Small intestine (tissue), 7 donors: ENCODE measurements around the gene CAMK1D. TPM values are rescaled to one million over a fixed set of nuclear protein-coding genes. Genes with fewer than 3 reads are reported as not detected.

Experiments
- DNase-seq, 2 donors: peaks; one replicate each; pipeline versions ENCODE4 v3.0.0 to v3.0.0-alpha.2; 2013
- FAIRE-seq: peaks from 2 replicates; lab custom pipeline; 2012; peaks lifted over from hg19 to GRCh38; lab: Jason Lieb, UNC
- H3K27ac ChIP-seq, 3 donors: one replicate each; pipeline ENCODE4 v1.5.1; 2013; ENCODE audit warnings: low read length in 2 of 3, mild to moderate bottlenecking in 2 of 3, control low read depth in 1 of 3, inconsistent platforms in 1 of 3, low read depth in 1 of 3, moderate library complexity in 1 of 3
- H3K27me3 ChIP-seq, 3 donors: one replicate each; pipeline ENCODE4 v1.6.1; 2013; ENCODE audit warnings: low read length in 3 of 3, inconsistent platforms in 1 of 3; ENCODE audit not compliant: control insufficient read depth in 3 of 3, insufficient read depth in 3 of 3
- H3K36me3 ChIP-seq, 3 donors: one replicate each; pipeline ENCODE4 v1.6.1; 2013; ENCODE audit warnings: low read length in 3 of 3, inconsistent platforms in 1 of 3, low read depth in 1 of 3, mild to moderate bottlenecking in 1 of 3, moderate library complexity in 1 of 3; ENCODE audit not compliant: control insufficient read depth in 3 of 3, insufficient read depth in 2 of 3
- H3K4me1 ChIP-seq, 3 donors: one replicate each; pipeline ENCODE4 v1.6.1; 2013; ENCODE audit warnings: low read length in 2 of 3, inconsistent platforms in 1 of 3, low read depth in 1 of 3, mild to moderate bottlenecking in 1 of 3, moderate library complexity in 1 of 3; ENCODE audit not compliant: control insufficient read depth in 3 of 3, insufficient read depth in 2 of 3
- H3K4me3 ChIP-seq, 3 donors: one replicate each; pipeline ENCODE4 v1.5.1; 2013; ENCODE audit warnings: low read length in 3 of 3, control low read depth in 1 of 3, inconsistent platforms in 1 of 3, low read depth in 1 of 3, mild to moderate bottlenecking in 1 of 3, moderate library complexity in 1 of 3
- H3K9me3 ChIP-seq, 2 donors: one replicate each; pipeline ENCODE4 v1.6.1; 2013; ENCODE audit warnings: low read depth in 1 of 2, low read length in 1 of 2; ENCODE audit not compliant: control insufficient read depth in 2 of 2, insufficient read depth in 1 of 2
- WGBS, 3 donors: extraction: QIAGEN DNeasy Blood & Tissue Kit; methylation state at CpG; one replicate each; pipeline ENCODE4 v1.1.7; 2013; 5-methylcytosine and 5-hydroxymethylcytosine counted together
- polyA plus RNA-seq, 4 donors: library from polyadenylated mRNA; stranded (reverse) in 3 of 4; unstranded in 1 of 4; fragments of 200-250 nt in 3 of 4; fragments of 120-200 nt in 1 of 4; gene quantifications; one replicate each; pipeline versions ENCODE4 v1.2.1 to v1.2.3, GENCODE V29; 2013
- donor health status: healthy with polysubstance abuse.
- donor health status: control.
- donor health status: control.
- donor health status: Bipolar disorder and iron deficiency.
- donor health status: healthy.

The CAMK1D gene
- polyA plus RNA-seq, 4 donors, result 0.45 to 9.7 (median 3.8) TPM

DNA sequence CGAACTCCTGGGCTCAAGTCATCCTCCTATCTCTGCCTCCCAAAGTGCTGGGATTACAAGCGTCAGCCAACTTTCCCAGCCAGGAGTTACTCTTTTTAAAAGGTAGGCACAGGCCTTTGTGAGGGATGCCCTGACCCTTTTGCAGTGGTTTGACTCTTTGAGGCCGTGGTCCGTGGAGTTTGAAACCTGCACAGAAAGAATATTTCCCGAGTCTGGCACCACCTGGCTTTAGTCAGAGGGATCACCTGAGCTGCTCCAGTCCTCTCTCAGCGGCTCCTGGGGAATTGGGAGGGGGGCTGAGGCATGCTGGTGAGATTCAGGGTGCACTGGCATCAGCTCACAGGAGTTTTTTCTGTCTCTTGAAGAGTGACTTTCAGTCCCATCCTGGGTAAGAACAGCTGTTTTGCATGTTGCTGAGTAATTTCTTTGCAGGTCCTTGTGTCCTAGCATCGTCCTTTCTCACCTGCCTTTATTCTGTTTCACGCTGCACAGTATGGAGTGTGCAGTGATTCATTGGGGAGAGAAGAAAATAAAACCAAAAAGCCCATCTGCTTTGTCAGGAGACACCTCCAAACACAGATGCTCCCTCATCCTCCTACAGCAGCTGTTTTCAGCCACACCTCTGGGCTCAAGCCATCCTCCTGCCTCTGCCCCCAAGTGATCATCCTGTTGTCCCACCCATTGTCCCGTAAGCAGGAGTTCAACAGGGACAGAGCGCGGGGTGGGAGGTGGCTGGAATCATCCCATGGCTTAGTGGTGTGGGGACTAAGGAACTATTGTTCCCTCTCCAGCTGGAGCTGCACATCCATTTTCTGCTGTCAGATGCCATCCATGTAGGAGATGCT lies 284.7 kb downstream of the CAMK1D start:
- Histone ChIP-seq H3K36me3 (no peaks in the 10 kb centered on the region), H3K9me3 (peaks cover 0 to 6% of the 10 kb centered on the region in 2 donors), H3K4me1 (peaks cover 1 to 26% (median 7%) of the 10 kb centered on the region in 3 donors), H3K4me3 (no peak overlapping the region), H3K27ac (no peak overlapping the region), H3K27me3 (no peaks in the 10 kb centered on the region)
- 74 to 82% (median 80%) methylated on average over 11 of the region's 11 CpGs for WGBS, 3 donors
- no peak for DNase-seq
- FAIRE-seq, result no peak

GRCh38 chr10:12634621-12634931 lies 285.2 kb downstream of the CAMK1D start:
- no peaks in the 10 kb centered on the region for H3K27me3 ChIP-seq
- FAIRE-seq (no peak), DNase-seq (no peak)
- no peak overlapping the region for H3K4me3 ChIP-seq
- H3K9me3 ChIP-seq, result peaks cover 0 to 6% of the 10 kb centered on the region in 2 donors
- H3K27ac ChIP-seq, result peak overlapping the region in 1 of 3 donors; percentile 43
- H3K36me3 ChIP-seq, result no peaks in the 10 kb centered on the region
- 76 to 90% (median 87%) methylated on average over 10 of the region's 10 CpGs for WGBS, 3 donors
- peaks cover 1 to 20% (median 7%) of the 10 kb centered on the region in 3 donors for H3K4me1 ChIP-seq

- no peaks in the 10 kb centered on the region for H3K27me3 ChIP-seq
- peak overlapping the region in 1 of 3 donors; percentile 43 for H3K27ac ChIP-seq
- DNase-seq, result no peak
- no peak for FAIRE-seq
- peaks cover 0 to 6% of the 10 kb centered on the region in 2 donors for H3K9me3 ChIP-seq
- 65 to 93% (median 82%) methylated on average over 10 of the region's 10 CpGs for WGBS, 3 donors
- no peak overlapping the region for H3K4me3 ChIP-seq
- peaks cover 1 to 17% (median 3%) of the 10 kb centered on the region in 3 donors for H3K4me1 ChIP-seq
- no peaks in the 10 kb centered on the region for H3K36me3 ChIP-seq
Observed at GRCh38 chr10:12635127-12635541, 285.8 kb downstream of the CAMK1D start.

GRCh38 chr10:12636571-12636970 lies 287.2 kb downstream of the CAMK1D start:
- DNase-seq (no peak), FAIRE-seq (no peak)
- no peak overlapping the region for H3K4me3 ChIP-seq
- peaks cover 0 to 4% of the 10 kb centered on the region in 2 donors for H3K9me3 ChIP-seq
- no peak overlapping the region for H3K27ac ChIP-seq
- H3K4me1 ChIP-seq, result peaks cover 1 to 13% (median 3%) of the 10 kb centered on the region in 3 donors
- no peaks in the 10 kb centered on the region for H3K27me3 ChIP-seq
- WGBS, 3 donors, result 73 to 86% (median 83%) methylated on average over 3 of the region's 3 CpGs
- H3K36me3 ChIP-seq, result no peaks in the 10 kb centered on the region

DNA sequence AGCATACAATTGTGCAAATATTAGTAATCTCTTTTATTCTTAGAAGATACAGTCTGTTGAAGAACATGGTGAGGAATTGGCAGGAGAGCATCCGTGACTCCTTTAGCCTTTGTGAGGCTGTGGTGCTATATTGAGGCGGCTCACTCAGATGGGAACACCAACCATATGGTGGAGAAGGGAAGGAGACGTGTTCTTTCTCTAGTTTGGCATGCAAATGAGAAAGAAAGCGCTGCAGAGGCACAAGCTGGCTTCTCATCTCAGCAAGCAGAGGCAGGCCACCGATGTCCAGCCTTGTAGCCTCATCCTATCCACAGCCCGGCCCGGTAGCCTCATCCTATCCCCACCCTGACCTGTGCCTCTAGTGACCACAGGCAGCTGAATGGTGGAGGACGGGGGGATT lies 288.3 kb downstream of the CAMK1D start:
- Histone ChIP-seq H3K4me1 (peaks cover 0 to 8% (median 3%) of the 10 kb centered on the region in 3 donors), H3K27me3 (no peaks in the 10 kb centered on the region), H3K36me3 (no peaks in the 10 kb centered on the region), H3K4me3 (no peak overlapping the region), H3K27ac (peak overlapping the region in 2 of 3 donors; percentile 24 to 26), H3K9me3 (no peaks in the 10 kb centered on the region)
- 83 to 87% (median 85%) methylated on average over 8 of the region's 8 CpGs for WGBS, 3 donors
- FAIRE-seq (no peak), DNase-seq (no peak)

DNA sequence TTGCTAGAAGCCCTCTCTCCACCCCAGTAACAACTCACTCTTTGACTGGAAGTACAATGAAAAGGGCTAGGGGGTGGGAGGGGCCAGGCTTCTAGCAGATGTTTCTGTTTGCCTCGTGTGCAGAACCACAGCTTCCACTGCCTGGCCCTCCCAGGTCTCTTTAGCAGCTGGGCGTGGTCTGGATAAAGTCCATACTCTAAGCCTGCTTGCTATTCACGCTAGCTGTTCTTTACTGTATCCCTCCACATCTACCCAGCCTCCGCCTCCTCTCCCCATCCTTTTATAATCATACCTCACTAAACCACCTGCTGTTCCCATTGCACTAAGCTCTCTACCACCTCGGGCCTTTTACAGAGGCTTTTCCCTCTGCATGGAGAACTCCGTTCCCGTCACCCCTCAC lies 288.8 kb downstream of the CAMK1D start:
- DNase-seq (peak; percentile 89 to 92), FAIRE-seq (no peak)
- Histone ChIP-seq H3K36me3 (no peaks in the 10 kb centered on the region), H3K27me3 (no peaks in the 10 kb centered on the region), H3K4me3 (no peak overlapping the region), H3K27ac (peak overlapping the region in 1 of 3 donors; percentile 24), H3K9me3 (no peaks in the 10 kb centered on the region), H3K4me1 (peaks cover 0 to 8% (median 3%) of the 10 kb centered on the region in 3 donors)
- WGBS, 3 donors, result 13 to 44% (median 18%) methylated on average over 7 of the region's 7 CpGs

GRCh38 chr10:12638781-12639180 lies 289.4 kb downstream of the CAMK1D start:
- FAIRE-seq (no peak), DNase-seq (no peak)
- no peaks in the 10 kb centered on the region for H3K27me3 ChIP-seq
- no peak overlapping the region for H3K27ac ChIP-seq
- peaks cover 0 to 8% (median 3%) of the 10 kb centered on the region in 3 donors for H3K4me1 ChIP-seq
- no peaks in the 10 kb centered on the region for H3K36me3 ChIP-seq
- H3K4me3 ChIP-seq, result no peak overlapping the region
- 87 to 90% (median 89%) methylated on average over 11 of the region's 11 CpGs for WGBS, 3 donors
- no peaks in the 10 kb centered on the region for H3K9me3 ChIP-seq

DNA sequence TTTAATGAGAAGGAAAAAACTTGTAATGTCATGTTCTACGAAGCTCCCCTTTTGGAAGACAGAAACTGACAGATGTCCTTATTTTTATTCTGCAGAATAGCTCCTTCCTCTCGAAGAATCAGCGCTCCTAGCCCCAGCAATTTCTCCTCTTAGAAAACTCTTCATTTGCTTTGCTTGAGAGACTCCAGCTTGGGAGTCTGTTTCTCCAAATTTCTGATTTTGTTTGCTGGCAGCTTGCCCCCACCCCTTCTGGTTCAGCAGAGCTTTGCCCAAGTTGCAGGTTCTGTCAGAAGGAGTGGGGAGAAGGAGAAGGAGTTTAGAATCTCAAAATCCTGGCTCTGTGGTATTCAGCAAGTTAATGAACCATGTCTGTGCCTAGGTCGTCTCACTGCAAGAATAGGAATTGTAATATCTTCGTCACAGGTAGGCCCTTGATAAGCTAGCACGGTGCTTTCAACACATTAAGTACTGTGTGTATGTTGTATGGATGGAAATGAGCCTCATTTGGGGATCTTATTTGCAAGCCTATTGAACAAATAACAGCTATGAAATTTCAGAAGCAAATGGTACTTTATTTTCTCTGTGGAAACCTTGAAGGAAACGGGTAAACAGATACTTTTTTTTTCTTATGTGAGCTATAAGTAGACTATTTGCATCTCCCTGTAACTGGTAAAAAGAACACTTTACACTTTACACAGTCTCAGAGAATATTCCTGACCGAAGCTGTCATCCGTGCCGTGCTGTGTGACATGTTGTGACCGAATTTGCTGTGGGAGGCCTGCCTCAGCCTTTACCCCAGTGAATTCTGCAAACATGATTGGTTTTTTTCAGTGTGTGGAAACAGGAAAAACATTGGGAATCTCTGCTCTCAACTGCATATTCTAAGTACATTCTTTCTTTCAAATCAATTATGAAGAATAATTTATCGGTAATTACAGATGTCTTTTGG lies 290.9 kb downstream of the CAMK1D start:
- H3K9me3 ChIP-seq, result no peaks in the 10 kb centered on the region
- peaks cover 0 to 8% (median 3%) of the 10 kb centered on the region in 3 donors for H3K4me1 ChIP-seq
- no peaks in the 10 kb centered on the region for H3K27me3 ChIP-seq
- FAIRE-seq (no peak), DNase-seq (no peak)
- no peaks in the 10 kb centered on the region for H3K36me3 ChIP-seq
- H3K27ac ChIP-seq, result no peak overlapping the region
- no peak overlapping the region for H3K4me3 ChIP-seq
- WGBS, 3 donors, result 86 to 89% (median 87%) methylated on average over 12 of the region's 12 CpGs
